IMR-90 (cell line): ENCODE data around the gene PCSK6.

Experiments
- CTCF ChIP-seq: conservative IDR thresholded peaks from 2 replicates; pipeline ENCODE4 v1.5.1; 2012; ENCODE audit warnings: mild to moderate bottlenecking, low read depth, low read length, improper control_type of control experiment
- ELK1 ChIP-seq: fragments of 150-350 bp; IDR thresholded peaks from 2 replicates; pipeline ENCODE4 v1.6.1; 2016; ENCODE audit warnings: low read depth, mild to moderate bottlenecking, low read length, moderate library complexity, borderline replicate concordance

- TF ChIP-seq CTCF (peak; percentile 25; the same call in 1 of the 2 replicates), ELK1 (no peak)
Measured at GRCh38 chr15:101501703-101502373, 12.3 kb upstream of the PCSK6 start.
